Aorta (tissue), 5 donors: Measurements from ENCODE around the gene UCP2. TPM values are rescaled to one million over a fixed set of nuclear protein-coding genes. Genes with fewer than 3 reads are reported as not detected.
"Not testable (repeated sequence)": the region's sequence is repeated elsewhere in the genome, so short reads cannot be mapped to it uniquely, and the experiment has no call there.

Source experiments
- ATAC-seq: fragments of 200-7000 bp; cut with Tn5 transposase; one replicate; pipeline ENCODE4 v1.9.1; 2022; ENCODE audit warnings: moderate library complexity; ENCODE audit not compliant: low FRiP score
- DNase-seq, 2 donors: peaks; one replicate each; pipeline ENCODE4 v3.0.0-alpha.2; 2020
- H3K27ac ChIP-seq, 2 donors: one replicate each; pipeline ENCODE4 v1.5.1; 2013; ENCODE audit warnings: low read length in 2 of 2, mild to moderate bottlenecking in 2 of 2, moderate library complexity in 2 of 2, control low read depth in 1 of 2, inconsistent platforms in 1 of 2, low read depth in 1 of 2
- H3K27me3 ChIP-seq, 2 donors: one replicate each; pipeline ENCODE4 v1.6.1; 2013; ENCODE audit warnings: control low read depth in 1 of 2, low read length in 1 of 2, mild to moderate bottlenecking in 1 of 2, moderate library complexity in 1 of 2; ENCODE audit not compliant: insufficient read depth in 2 of 2, control insufficient read depth in 1 of 2
- H3K36me3 ChIP-seq, 2 donors: one replicate each; pipeline ENCODE4 v1.6.1; 2013; ENCODE audit warnings: control low read depth in 1 of 2, low read length in 1 of 2, mild to moderate bottlenecking in 1 of 2; ENCODE audit not compliant: insufficient read depth in 2 of 2, control insufficient read depth in 1 of 2
- H3K4me1 ChIP-seq, 2 donors: one replicate each; pipeline ENCODE4 v1.6.1; 2013; ENCODE audit warnings: low read length in 2 of 2, control low read depth in 1 of 2, mild to moderate bottlenecking in 1 of 2, moderate library complexity in 1 of 2; ENCODE audit not compliant: insufficient read depth in 2 of 2, control insufficient read depth in 1 of 2
- H3K4me3 ChIP-seq, 2 donors: one replicate each; pipeline ENCODE4 v1.5.1; 2013; ENCODE audit warnings: low read length in 2 of 2, control low read depth in 1 of 2, mild to moderate bottlenecking in 1 of 2
- H3K9me3 ChIP-seq: one replicate; pipeline ENCODE4 v1.6.1; 2013; ENCODE audit warnings: mild to moderate bottlenecking, low read length; ENCODE audit not compliant: control insufficient read depth
- WGBS, 2 donors: extraction: QIAGEN DNeasy Blood & Tissue Kit; methylation state at CpG; one replicate each; pipeline ENCODE4 v1.1.7; 2013; 5-methylcytosine and 5-hydroxymethylcytosine counted together
- intact Hi-C, 2 donors: fragments of 100-400 bp; cut with DNase I; formaldehyde crosslinking; loops; one replicate each; pipeline versions ENCODE4 v1.14.2 to v1.15.0; 2022
- polyA plus RNA-seq, 2 donors: library from polyadenylated mRNA; stranded (reverse); fragments of 200-250 nt; gene quantifications; one replicate each; pipeline ENCODE4 v1.2.3, GENCODE V29; 2013
- total RNA-seq, 2 donors: library from RNA; stranded (reverse); fragmentation: NEBNext Ultra II Directional; extraction: Animal tissue kit (Norgen Biotek cat#: 25700); gene quantifications; one replicate each; pipeline ENCODE4 v1.2.1, GENCODE V29; 2021
- donor health status: healthy with polysubstance abuse.
- donor health status: Bipolar disorder and iron deficiency.
- donor health status: DM: no; HTN: no; CAD: no.
- donor health status: DM: no; HTN: no; CAD: no.
- donor health status: DM: yes; HTN: yes; CAD: no.

Gene UCP2
- total and polyA plus RNA-seq, 4 donors = 7.3 to 45.4 (median 35.9) TPM

DNA sequence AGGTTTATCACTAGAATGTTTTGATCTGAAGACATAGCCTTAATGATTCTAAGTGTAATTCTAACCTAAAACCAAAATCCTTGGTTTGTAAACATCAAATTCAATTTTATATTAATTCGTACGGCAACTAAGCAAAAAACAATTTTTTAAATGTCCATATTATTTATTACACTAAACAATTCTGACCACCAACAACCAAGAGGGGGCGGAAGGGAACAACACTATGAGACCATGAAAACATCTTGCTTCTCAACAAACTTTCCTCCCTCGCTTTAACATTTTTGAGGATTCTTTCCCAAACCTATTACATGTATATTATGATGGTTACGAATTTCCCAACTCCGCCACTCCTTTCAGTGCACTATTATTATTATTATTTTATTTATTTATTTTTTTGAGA, 6.5 kb upstream of the UCP2 start:
- WGBS, 2 donors = 92 to 95% methylated on average over 6 of the region's 6 CpGs
- Histone ChIP-seq H3K36me3 (no peaks in the 10 kb centered on the region), H3K4me1 (no peaks in the 10 kb centered on the region), H3K27me3 (no peaks in the 10 kb centered on the region), H3K4me3 (no peak overlapping the region), H3K9me3 (no peaks in the 10 kb centered on the region), H3K27ac (no peak overlapping the region)
- ATAC-seq = no peak
- intact Hi-C loops = no loop called here
- no peak for DNase-seq

DNA sequence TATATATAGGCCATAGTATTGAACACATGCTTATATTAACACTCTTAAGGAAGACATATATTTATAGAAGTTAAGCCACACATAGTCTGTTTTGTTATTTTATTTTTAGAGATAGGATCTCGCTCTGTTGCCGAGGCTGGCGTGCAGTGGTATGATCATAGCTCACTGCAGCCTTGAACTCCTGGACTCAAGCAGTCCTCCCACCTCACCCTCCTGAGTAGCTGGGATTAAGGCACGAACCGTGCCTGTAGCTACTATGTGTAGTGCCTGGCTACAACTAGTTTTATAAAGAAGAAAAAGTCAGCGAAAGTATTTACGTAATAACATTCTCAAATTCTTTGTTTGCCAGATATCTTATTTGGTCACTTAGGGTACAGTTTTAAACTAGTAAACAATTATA, 5.6 kb upstream of the UCP2 start:
- no peak for ATAC-seq
- no peaks in the 10 kb centered on the region for H3K9me3 ChIP-seq
- no peak overlapping the region for H3K27ac ChIP-seq
- intact Hi-C loops = no loop called here
- 86 to 89% methylated on average over 7 of the region's 7 CpGs for WGBS, 2 donors
- H3K4me3 ChIP-seq = no peak overlapping the region
- H3K4me1 ChIP-seq = no peaks in the 10 kb centered on the region
- no peaks in the 10 kb centered on the region for H3K27me3 ChIP-seq
- no peaks in the 10 kb centered on the region for H3K36me3 ChIP-seq
- DNase-seq = no peak

DNA sequence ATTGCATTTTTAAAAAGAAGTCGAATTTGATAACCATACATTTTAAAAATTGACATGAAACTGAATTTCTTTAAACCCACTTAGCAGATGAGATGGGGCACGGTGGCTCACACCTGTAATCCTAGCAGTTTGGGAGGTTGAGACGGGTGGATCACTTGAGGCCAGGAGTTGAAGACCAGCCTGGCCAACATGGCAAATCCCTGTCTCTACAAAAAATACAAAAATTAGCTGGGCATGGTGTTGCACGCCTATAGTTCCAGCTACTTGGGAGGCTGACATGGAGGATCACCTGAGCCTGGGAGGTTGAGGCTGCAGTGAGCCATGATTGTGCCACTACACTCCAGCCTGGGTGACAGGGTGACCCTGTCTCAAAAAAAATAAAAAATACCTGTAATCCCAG, 3.0 kb upstream of the UCP2 start:
- H3K4me1 ChIP-seq, H3K9me3 ChIP-seq, H3K27me3 ChIP-seq, H3K27ac ChIP-seq, intact Hi-C loops, H3K36me3 ChIP-seq, H3K4me3 ChIP-seq, ATAC-seq: not testable (repeated sequence)
- DNase-seq = peak; percentile 12
- WGBS, 2 donors = 96 to 97% methylated on average over 4 of the region's 4 CpGs

DNA sequence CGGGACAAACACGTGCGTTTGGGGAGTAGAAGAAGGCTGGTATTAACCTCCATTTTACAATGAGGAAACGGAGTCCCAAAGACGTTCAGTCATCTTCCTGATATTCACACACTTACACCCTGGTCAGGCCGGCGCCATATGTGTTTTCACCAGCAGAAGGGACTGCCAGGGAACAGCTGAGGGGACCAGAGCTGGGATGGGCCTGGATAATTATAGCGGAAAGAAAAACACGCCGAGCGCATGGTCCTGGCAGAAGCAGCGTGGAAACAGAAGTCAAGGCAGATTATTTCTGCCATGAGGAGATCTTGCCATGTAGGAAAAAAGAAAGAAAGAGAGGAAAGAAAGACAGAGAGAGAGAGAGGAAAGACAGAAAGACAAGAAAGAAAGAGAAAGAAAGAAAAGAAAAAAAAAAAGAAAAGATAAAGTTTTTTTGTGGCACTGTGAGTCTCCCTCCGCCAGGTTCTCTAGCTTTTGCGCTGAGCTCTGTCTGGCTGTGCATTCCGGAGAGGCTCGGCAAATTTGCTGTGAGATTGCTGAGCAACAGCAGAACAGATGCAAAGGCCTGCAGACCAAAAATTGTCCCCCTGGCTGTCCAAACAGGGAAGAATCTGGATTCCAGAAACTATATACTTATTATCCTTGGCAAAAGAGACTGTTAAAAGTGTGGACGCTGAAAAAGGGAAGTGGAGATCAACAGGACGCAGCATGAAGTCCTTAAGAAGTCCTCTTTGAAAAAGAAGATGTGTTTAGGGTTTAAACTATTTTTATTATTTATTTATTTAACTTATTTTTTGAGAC, 1.3 kb upstream of the UCP2 start:
- Histone ChIP-seq H3K9me3 (no peaks in the 10 kb centered on the region), H3K27me3 (no peaks in the 10 kb centered on the region), H3K27ac (peak overlapping the region in 1 of 2 donors; percentile 57), H3K4me1 (no peaks in the 10 kb centered on the region), H3K4me3 (peak overlapping the region; percentile 29 to 44), H3K36me3 (no peaks in the 10 kb centered on the region)
- DNase-seq (peak; percentile 26 to 55), ATAC-seq (no peak)
- intact Hi-C loops = no loop called here
- 5 to 7% methylated on average over 18 of the region's 18 CpGs for WGBS, 2 donors

DNA sequence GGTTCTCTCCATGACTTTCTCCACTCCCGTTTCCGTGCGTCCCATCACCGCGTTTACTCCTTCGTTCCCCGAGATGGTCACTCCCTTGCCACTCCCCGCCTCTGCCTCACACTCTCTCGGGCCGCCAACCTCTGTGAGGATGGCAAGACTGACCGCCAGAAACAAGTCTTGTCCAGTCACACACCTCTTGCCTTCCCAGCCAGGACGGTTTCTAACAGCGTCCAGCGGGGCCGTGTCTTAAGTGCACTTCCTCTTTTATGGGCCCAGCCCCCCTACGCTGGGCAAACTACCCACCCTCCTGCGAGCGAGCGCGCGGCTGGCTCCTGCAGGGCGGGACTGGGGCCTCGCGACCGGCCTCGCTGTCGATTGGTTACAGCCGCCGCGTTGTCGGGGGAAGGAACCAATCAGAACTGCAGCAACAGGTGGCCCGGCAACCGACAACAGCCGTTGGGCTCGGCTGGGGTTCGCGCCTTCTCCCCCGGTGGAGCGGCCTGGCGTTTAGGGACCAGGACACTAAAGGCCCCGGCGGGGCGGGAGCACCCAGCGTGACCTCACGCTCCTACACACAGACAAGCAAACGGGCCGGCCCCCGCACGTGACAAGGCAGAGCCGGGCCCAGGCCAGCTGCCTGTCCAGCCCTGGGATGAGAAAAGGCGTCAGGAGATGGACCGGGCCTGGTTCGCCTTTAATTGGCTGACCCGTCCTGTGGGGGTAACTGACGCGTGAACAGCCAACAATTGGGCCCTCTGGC, 522 bp upstream of the UCP2 start:
- intact Hi-C loops = no loop called here
- WGBS, 2 donors = 0 to 1% methylated on average over 54 to 56 of the region's 56 CpGs
- H3K9me3 ChIP-seq = no peaks in the 10 kb centered on the region
- no peaks in the 10 kb centered on the region for H3K27me3 ChIP-seq
- H3K36me3 ChIP-seq = no peaks in the 10 kb centered on the region
- no peaks in the 10 kb centered on the region for H3K4me1 ChIP-seq
- H3K27ac ChIP-seq = peak overlapping the region in 1 of 2 donors; percentile 77
- H3K4me3 ChIP-seq = peak overlapping the region; percentile 29 to 44
- DNase-seq = peak; percentile 96 to 97
- ATAC-seq = peak; percentile 96

DNA sequence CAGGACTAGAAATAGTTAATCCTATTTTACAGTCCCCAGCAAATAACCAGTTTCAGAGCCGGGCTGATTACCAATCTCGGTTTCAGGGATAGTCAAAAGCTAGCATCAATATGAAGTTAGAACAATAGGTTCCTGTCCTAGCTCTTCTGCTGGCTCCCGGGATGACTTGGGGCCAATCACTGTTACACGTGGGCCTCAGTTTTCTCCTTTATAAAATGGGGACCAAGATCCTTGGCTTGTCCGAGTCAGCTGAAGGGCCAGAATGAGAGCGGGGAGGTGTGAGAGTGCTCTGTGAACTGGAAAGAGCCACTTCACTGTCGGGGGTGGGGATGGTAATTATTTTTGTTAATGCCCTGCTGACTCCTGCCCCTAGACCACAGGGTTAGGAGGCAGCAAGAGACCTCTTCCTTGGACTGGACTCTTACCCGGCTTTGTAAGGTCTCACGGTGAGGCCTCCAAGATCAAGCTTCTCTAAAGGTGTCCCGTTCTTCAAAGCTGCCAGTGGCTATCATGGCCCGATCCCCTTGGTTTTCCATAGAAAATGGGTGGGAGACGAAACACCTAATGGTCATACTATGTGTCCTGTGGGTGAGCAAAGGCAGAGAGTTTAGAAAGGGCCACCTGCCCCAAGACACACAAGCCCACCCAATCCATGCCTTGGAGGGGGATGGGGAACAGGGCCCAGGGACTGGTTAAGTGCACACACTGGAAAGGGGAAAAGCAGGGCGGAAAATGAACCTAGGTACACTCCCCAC, 1.4 kb downstream of the UCP2 start:
- Histone ChIP-seq H3K9me3 (no peaks in the 10 kb centered on the region), H3K4me3 (no peak overlapping the region), H3K27me3 (no peaks in the 10 kb centered on the region), H3K4me1 (no peaks in the 10 kb centered on the region), H3K36me3 (peaks cover 0 to 5% of the 10 kb centered on the region in 2 donors), H3K27ac (no peak overlapping the region)
- intact Hi-C loops = no loop called here
- WGBS, 2 donors = 91 to 94% methylated on average over 13 of the region's 13 CpGs
- DNase-seq (peak; percentile 23 to 33), ATAC-seq (no peak)

DNA sequence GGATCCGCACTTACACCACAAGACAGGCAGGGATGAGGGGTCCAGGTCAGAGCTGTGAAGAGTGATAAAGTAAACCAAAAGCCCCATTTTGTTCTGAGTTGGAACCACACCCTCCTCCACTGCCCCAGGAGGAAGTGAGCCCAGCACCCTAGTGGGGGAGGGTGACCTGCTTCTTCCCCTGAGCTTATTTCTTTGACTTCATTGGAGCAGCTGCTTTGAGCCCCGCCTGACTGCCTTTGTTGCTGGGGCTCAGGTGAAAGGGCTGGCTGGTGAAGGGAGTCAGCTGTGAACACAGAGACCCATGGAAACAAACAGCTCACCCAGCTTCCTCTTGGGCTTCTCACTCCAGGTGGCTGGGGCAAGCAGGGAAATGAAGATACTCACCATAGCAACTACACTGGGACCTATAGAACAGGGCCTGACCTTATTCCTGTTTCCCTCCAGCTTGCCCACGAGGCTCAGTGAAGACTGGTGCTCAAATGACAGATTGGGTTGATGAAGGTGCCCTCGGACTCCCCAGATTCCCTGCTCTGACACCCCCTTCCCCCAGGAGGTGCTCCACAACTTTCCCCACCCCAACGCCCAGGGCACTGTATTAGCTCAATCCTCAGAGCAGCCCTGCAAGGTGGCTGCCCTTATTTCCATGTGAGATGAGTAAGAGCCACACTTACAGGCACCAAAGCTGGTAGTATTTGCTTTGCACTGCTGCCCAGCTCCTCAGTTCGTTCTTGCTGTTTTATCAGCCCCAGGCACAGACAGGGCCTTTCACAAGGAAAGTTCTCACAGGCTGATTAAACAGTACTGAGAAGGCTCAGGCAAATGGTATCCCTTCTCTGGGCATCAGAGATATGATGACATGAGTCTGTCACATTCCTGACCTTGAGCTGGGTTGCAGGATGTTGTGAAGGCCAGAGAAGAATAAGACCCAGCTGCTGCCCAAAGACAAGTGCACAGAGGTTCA, 2.4 kb downstream of the UCP2 start:
- ATAC-seq (no peak), DNase-seq (peak; percentile 70 to 73)
- Histone ChIP-seq H3K4me3 (no peak overlapping the region), H3K27ac (no peak overlapping the region), H3K9me3 (no peaks in the 10 kb centered on the region), H3K27me3 (no peaks in the 10 kb centered on the region), H3K36me3 (peaks cover 0 to 5% of the 10 kb centered on the region in 2 donors), H3K4me1 (no peaks in the 10 kb centered on the region)
- intact Hi-C loops = no loop called here
- WGBS, 2 donors = 69 to 72% methylated on average over 6 of the region's 6 CpGs

DNA sequence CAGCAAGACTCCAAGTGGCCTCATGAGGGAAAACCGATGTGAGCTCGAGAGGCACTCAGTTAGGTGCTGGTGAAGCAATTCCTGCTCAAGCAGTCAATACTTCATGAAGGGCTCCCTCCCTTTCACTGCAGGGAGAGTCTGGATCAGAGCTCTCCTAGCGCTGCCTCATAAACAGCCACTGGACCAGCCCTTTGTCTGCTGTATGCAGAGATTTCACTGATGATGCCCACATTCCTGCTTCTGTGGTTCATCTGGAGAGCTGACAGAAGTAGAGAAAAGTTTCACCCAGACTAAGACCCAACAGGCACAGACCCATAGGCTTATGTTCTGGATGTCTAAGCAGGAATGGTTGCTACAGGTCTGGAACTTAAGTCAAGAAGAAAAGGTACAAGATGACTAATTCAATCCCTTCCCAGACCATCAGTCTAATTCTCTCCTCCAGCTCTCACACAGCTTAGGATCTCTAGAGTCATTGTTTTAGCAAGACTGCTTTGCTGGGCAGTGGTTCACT, 4.0 kb downstream of the UCP2 start:
- Histone ChIP-seq H3K27me3 (no peaks in the 10 kb centered on the region), H3K9me3 (no peaks in the 10 kb centered on the region), H3K4me1 (no peaks in the 10 kb centered on the region), H3K27ac (no peak overlapping the region), H3K36me3 (peaks cover 0 to 5% of the 10 kb centered on the region in 2 donors), H3K4me3 (no peak overlapping the region)
- DNase-seq (peak; percentile 15 to 16), ATAC-seq (no peak)
- WGBS, 2 donors = 92 to 94% methylated on average over 3 of the region's 3 CpGs
- intact Hi-C loops = no loop called here
